22Rv1 (cell line): Measurements from ENCODE around the gene BUD23.

Source experiments
- H3K27ac ChIP-seq: fragments of 450-650 bp; 2 replicates; pipeline ENCODE4 v1.5.1; 2017
- CTCF ChIP-seq: fragments of 450-650 bp; IDR thresholded peaks from 2 replicates; pipeline ENCODE4 v1.5.1; 2017; ENCODE audit warnings: mild to moderate bottlenecking
- ZFX ChIP-seq: fragments of 450-650 bp; IDR thresholded peaks from 2 replicates; pipeline ENCODE4 v1.6.1; 2017; ENCODE audit warnings: antibody characterized with exemption, borderline replicate concordance

The BUD23 gene

GRCh38 chr7:73739387-73739767, 56.0 kb downstream of the BUD23 start:
- no peak for TF ChIP-seq ZFX
- no peak; the same call in 1 of the 2 replicates for TF ChIP-seq CTCF
- H3K27ac ChIP-seq: peak overlapping the region; percentile 100

- H3K27ac ChIP-seq: peak overlapping the region; percentile 100
Measured at GRCh38 chr7:73740212-73740611, 56.8 kb downstream of the BUD23 start.

GRCh38 chr7:73740771-73741170, 57.4 kb downstream of the BUD23 start:
- TF ChIP-seq CTCF: no peak
- no peak for TF ChIP-seq ZFX

More at GRCh38 chr7:73740212-73740611, 56.8 kb downstream of the BUD23 start:
- TF ChIP-seq ZFX (no peak), CTCF (no peak)

GRCh38 chr7:73741600-73741999, 58.2 kb downstream of the BUD23 start:
- TF ChIP-seq CTCF: no peak
- TF ChIP-seq ZFX: no peak
- peak overlapping the region; percentile 100 for H3K27ac ChIP-seq

More at GRCh38 chr7:73740771-73741170, 57.4 kb downstream of the BUD23 start:
- peak overlapping the region; percentile 100 for H3K27ac ChIP-seq

GRCh38 chr7:73742338-73742752, 58.9 kb downstream of the BUD23 start:
- TF ChIP-seq ZFX (no peak), CTCF (no peak; the same call in 1 of the 2 replicates)
- peak overlapping the region; percentile 100 for H3K27ac ChIP-seq

- TF ChIP-seq ZFX: no peak
- H3K27ac ChIP-seq: peak overlapping the region; percentile 100
Measured at GRCh38 chr7:73742753-73743641, 59.6 kb downstream of the BUD23 start.

GRCh38 chr7:73746378-73746777, 63.0 kb downstream of the BUD23 start:
- TF ChIP-seq CTCF (no peak), ZFX (no peak)
- H3K27ac ChIP-seq: peak overlapping the region; percentile 41
